Right lobe of liver (tissue), 6 donors: Measurements from ENCODE around the gene MFAP4. TPM values are rescaled to one million over a fixed set of nuclear protein-coding genes. Genes with fewer than 3 reads are reported as not detected.

ENCODE experiments used
- ATAC-seq, 4 donors: fragments of 200-7000 bp; cut with Tn5 transposase; one replicate each; pipeline ENCODE4 v1.9.1; 2020; ENCODE audit warnings: mild to moderate bottlenecking in 4 of 4, moderate library complexity in 4 of 4
- DNase-seq, 3 donors: peaks; one replicate each; pipeline ENCODE4 v3.0.0-alpha.2; 2020
- H3K27ac ChIP-seq, 3 donors: fragments of 200-600 bp; one replicate each; pipeline ENCODE4 v1.8.0; 2022
- H3K27me3 ChIP-seq, 2 donors: fragments of 200-600 bp; one replicate each; pipeline ENCODE4 v1.8.0; 2022
- H3K36me3 ChIP-seq, 4 donors: fragments of 200-600 bp; sonication (generic) in 1 of 4; one replicate each; pipeline versions ENCODE4 v1.5.1 to v1.8.0; 2017 to 2022; ENCODE audit warnings: control low read depth in 1 of 4
- H3K4me1 ChIP-seq, 4 donors: fragments of 200-600 bp; sonication (generic) in 1 of 4; one replicate each; pipeline versions ENCODE4 v1.5.1 to v1.8.0; 2017 to 2022; ENCODE audit warnings: control low read depth in 1 of 4
- H3K4me3 ChIP-seq, 3 donors: fragments of 200-600 bp; one replicate each; pipeline ENCODE4 v1.8.0; 2022
- H3K9me3 ChIP-seq, 4 donors: fragments of 200-600 bp; sonication (generic) in 1 of 4; one replicate each; pipeline versions ENCODE4 v1.5.1 to v1.8.0; 2017 to 2022; ENCODE audit warnings: control low read depth in 1 of 4
- CTCF ChIP-seq, 4 donors: fragments of 200-600 bp in 3 of 4; fragments of 450-650 bp in 1 of 4; IDR thresholded peaks; one replicate each; pipeline versions ENCODE4 v1.5.1 to v1.8.0; 2016 to 2022; ENCODE audit warnings: antibody characterized with exemption in 4 of 4, mild to moderate bottlenecking in 2 of 4
- POLR2A ChIP-seq: fragments of 450-650 bp; IDR thresholded peaks from one replicate; pipeline ENCODE4 v1.6.1; 2017; ENCODE audit warnings: antibody characterized with exemption, mild to moderate bottlenecking
- WGBS: methylation state at CpG from one replicate; pipeline ENCODE4 v1.1.6; 2018; ENCODE audit warnings: low coverage, low lambda C conversion rate; ENCODE audit not compliant: insufficient coverage; ENCODE audit errors: missing lambda C conversion rate; 5-methylcytosine and 5-hydroxymethylcytosine counted together
- intact Hi-C, 2 donors: fragments of 100-400 bp; cut with DNase I; formaldehyde crosslinking; loops; one replicate each; pipeline versions ENCODE4 v1.11.2 to v1.14.1; 2022
- total RNA-seq, 6 experiments: library from RNA; depleted of rRNA in 2 of 6; stranded (reverse); fragments of >200 nt in 2 of 6; fragmentation: NEBNext Ultra II Directional in 3 of 6; extraction: Animal tissue kit (Norgen Biotek cat#: 25700) in 3 of 6; gene quantifications; one replicate each; pipeline versions ENCODE4 v1.1.0 to v1.2.4, GENCODE V29; 2016 to 2023
- donor health status: DM: no; HTN: yes; CAD: no.
- donor health status: DM: no; HTN: no; CAD: no.
- donor health status: DM: no; HTN: no; CAD: no.
- donor health status: DM: no; HTN: yes; CAD: no.
- donor health status: DM: no; HTN: yes; CAD: no.

MFAP4 gene
- total RNA-seq, 6 experiments from 2014 or later, result 2.3 to 12.0 (median 6.5) TPM

GRCh38 chr17:19414396-19415280 is 27.6 kb upstream of the MFAP4 start:
- H3K27ac ChIP-seq, result no peak overlapping the region
- no peaks in the 10 kb centered on the region for H3K9me3 ChIP-seq
- DNase-seq (no peak), ATAC-seq (no peak)
- WGBS, result no CpG with 5 or more reads among the region's 28 CpGs
- H3K4me3 ChIP-seq, result no peak overlapping the region
- H3K27me3 ChIP-seq, result no peaks in the 10 kb centered on the region
- no peak for TF ChIP-seq CTCF (IDR thresholded peaks at IDR 0.05)
- no peak for TF ChIP-seq POLR2A
- intact Hi-C loops, result no loop called here
- no peaks in the 10 kb centered on the region for H3K4me1 ChIP-seq
- no peaks in the 10 kb centered on the region for H3K36me3 ChIP-seq

GRCh38 chr17:19413761-19414160 is 26.8 kb upstream of the MFAP4 start:
- 73% methylated on average over 3 of the region's 5 CpGs for WGBS
- Histone ChIP-seq H3K4me1 (no peaks in the 10 kb centered on the region), H3K36me3 (no peaks in the 10 kb centered on the region), H3K9me3 (no peaks in the 10 kb centered on the region), H3K27me3 (no peaks in the 10 kb centered on the region), H3K4me3 (no peak overlapping the region), H3K27ac (no peak overlapping the region)
- no peak for DNase-seq
- no peak for TF ChIP-seq CTCF (IDR thresholded peaks at IDR 0.05)
- TF ChIP-seq POLR2A, result no peak
- ATAC-seq, result no peak
- intact Hi-C loops, result no loop called here

DNA sequence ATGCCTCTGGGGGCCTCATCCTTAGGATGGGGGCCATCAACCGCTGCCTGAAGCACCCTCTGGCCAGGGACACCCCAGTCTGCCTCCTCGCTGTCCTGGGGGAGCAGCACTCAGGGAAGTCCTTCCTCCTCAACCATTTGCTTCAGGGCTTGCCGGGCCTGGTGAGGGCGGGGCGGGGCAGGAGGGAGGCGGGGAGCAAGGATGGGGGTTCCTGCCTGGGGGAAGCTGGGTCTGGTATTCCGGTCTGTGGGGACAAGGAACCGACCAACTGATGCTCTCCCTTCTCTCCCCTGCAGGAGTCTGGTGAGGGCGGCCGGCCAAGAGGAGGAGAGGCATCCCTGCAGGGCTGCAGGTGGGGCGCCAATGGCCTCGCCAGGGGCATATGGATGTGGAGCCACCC is 26.0 kb upstream of the MFAP4 start:
- H3K27ac ChIP-seq, result no peak overlapping the region
- TF ChIP-seq POLR2A (no peak), CTCF (IDR thresholded peaks at IDR 0.05) (no peak)
- H3K9me3 ChIP-seq, result no peaks in the 10 kb centered on the region
- H3K4me1 ChIP-seq, result no peaks in the 10 kb centered on the region
- no peaks in the 10 kb centered on the region for H3K27me3 ChIP-seq
- no peak for DNase-seq
- no peak overlapping the region for H3K4me3 ChIP-seq
- no peaks in the 10 kb centered on the region for H3K36me3 ChIP-seq
- intact Hi-C loops, result no loop called here
- 73% methylated on average over 2 of the region's 12 CpGs for WGBS
- no peak for ATAC-seq

- no CpG with 5 or more reads among the region's 16 CpGs for WGBS
- no peak for ATAC-seq
- Histone ChIP-seq H3K27me3 (no peaks in the 10 kb centered on the region), H3K9me3 (no peaks in the 10 kb centered on the region), H3K4me3 (no peak overlapping the region), H3K27ac (no peak overlapping the region), H3K36me3 (no peaks in the 10 kb centered on the region), H3K4me1 (no peaks in the 10 kb centered on the region)
- DNase-seq, result no peak
- intact Hi-C loops, result no loop called here
- TF ChIP-seq POLR2A (no peak), CTCF (IDR thresholded peaks at IDR 0.05) (no peak)
Observed at GRCh38 chr17:19412510-19412909, 25.5 kb upstream of the MFAP4 start.
